ENCODE measurements around the gene CCDC177.

The CCDC177 gene

DNA sequence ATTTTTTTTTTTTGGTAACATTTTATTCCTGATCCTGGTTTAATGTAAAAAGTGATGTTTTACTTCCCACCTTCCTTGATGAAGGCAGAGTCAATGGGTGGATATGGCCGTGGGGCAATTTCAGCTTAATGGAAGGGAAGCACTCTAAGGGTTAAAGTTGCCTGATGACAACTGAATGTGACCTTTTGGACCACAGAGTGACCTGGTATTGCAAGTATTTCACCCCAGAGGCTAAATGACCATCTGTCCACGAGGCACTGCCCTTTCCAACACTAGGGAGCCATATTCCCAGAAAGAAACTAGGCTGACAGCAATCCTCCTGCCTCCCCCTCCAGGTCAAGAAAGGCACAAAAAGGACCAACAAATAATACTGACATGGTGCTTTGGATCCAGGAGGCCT lies 4.8 kb downstream of the CCDC177 start:
- no peak for DNase-seq (ENCODE audit: low read depth in 2 of 2, low spot score in 1 of 2)

DNA sequence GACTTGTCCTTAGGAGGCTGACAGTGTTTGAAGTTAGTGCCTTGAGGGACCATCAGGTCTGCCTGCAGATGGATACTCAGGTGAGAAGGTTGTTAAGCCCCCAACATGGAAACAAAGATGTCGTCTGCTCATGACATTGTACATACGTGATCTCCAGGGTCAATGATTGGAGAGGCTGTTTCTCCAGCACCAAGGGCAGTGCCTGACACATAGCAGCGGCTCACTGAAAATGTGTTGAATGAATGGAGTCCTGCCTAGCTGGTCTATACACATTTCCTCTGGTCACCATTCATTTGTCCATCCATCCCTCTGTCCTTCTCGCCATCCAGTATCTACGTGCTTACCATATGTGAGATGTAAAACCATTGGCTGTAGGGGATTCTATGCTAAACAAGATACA lies 7.1 kb downstream of the CCDC177 start:
- no peak for DNase-seq (ENCODE audit: low read depth in 2 of 2, low spot score in 1 of 2)

DNA sequence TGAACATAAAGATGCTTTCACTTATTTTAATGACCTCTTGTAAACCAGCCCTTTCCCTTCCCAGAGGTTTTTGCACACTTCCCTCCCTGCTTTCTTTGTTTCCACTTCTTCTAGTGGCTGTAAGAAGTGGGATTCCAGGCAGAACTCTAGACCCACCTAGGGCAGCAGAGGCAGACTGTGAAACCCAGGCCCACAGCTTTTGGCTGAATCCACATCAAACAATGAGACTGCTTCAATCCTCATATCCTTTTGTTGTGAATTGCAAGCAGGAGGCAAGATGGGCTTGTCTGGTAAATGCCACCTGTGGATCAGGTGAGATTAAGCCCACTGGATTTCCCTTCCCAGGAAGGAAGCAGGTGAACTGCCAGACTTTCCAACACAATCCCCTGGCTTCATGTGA lies 12.8 kb downstream of the CCDC177 start:
- DNase-seq (ENCODE audit: low read depth in 2 of 2, low spot score in 1 of 2), result no peak

DNA sequence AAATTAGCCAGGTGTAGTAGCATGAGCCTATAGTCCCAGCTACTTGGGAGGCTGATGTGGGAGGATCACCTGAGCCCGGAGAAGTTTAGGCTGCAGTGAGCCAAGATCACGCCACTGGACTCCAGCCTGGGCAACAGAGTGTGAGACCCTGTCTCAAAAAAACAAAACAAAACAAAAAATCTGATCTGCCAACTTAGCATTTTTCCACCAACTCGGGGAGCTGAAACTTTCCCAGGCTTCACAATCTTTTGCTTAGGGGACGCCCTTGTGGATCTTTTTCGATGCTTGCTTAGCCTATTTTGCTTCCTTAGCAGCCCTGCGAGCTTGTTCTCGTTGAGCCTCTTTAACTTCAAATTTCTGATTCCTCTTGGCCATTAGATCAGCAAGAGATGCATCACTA lies 13.8 kb downstream of the CCDC177 start:
- DNase-seq (ENCODE audit: low read depth in 2 of 2, low spot score in 1 of 2), result no peak

DNA sequence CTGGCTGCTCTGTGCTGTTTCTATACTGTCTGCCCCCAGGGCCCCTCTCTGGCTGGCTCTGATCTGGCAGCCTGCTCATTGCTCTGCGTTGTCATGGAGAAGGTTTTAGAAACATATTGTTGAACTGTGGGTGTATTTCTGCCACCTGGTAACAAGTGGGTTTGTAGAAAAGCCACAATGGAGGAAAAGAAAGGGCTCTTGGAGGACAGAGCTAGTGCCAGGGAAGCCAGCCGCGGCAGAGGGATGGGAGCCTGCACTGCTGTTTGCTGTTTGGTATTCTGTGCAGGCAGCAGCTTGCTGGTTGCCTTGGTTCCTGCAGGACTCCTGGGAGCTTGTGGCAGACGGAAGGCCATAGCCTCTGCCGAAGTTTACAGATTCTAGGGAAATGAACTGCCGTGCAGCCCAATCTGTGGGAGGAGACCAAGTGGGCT lies 15.1 kb downstream of the CCDC177 start:
- DNase-seq (ENCODE audit: low read depth in 2 of 2, low spot score in 1 of 2), result no peak

DNA sequence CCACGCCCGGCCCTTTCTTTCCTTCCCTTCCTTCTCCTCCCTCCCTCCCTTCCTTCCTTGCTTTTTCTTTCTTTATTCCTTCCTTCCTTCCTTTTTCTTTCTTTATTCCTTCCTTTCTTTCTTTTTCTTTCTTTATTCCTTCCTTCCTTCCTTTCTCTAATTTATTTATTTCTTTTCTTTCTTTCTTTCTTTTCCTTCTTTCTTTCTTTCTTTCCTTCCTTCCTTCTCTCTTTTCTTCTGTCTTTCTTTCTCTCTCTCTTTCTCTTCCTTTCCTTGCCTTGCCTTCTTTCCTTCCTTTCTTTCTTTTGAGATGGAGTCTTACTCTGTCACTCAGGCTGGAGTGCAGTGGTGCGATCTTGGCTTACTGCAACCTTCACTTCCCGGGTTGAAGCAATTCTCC lies 15.9 kb downstream of the CCDC177 start:
- DNase-seq (ENCODE audit: low read depth in 2 of 2, low spot score in 1 of 2), result no peak

DNA sequence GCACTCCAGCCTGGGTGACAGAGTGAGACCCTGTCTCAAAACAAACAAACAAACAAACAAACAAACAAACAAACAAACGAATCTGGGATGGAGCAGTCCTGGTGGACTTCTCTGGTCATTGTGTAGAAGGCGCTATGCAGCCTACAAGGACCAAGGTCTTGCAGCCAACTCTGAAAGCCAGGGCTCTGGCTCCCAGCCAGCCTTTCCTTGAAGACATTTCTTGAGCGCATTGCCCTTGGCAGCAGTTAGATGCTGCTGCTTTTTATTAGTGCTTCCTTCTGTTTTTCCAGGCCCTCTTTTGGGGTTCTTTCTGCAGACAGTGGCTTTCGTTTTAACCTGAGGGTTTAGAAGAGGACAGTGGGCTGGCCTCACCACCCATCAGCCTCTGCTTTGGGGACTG lies 20.2 kb downstream of the CCDC177 start:
- no peak for DNase-seq (ENCODE audit: low read depth in 2 of 2, low spot score in 1 of 2)

DNA sequence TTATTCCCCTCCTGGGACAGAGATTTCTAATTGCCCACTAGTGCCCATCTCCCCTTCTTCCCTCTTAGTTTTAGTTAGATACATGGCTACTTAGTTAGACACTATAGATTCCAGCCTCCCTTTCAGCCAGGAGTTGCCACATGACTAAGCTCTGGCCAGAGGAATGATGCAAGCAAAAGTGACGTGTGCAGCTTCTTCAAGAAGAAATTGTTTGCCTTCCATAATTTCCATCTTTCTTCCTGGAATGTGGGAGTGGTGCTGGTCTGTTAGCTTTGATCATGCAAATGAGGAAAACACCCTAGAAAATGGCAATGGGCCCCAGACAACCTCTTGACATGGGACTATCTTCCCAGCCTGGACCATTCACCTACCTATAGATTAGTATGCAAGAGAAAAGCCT lies 21.4 kb downstream of the CCDC177 start:
- no peak for DNase-seq (ENCODE audit: low read depth in 2 of 2, low spot score in 1 of 2)

DNA sequence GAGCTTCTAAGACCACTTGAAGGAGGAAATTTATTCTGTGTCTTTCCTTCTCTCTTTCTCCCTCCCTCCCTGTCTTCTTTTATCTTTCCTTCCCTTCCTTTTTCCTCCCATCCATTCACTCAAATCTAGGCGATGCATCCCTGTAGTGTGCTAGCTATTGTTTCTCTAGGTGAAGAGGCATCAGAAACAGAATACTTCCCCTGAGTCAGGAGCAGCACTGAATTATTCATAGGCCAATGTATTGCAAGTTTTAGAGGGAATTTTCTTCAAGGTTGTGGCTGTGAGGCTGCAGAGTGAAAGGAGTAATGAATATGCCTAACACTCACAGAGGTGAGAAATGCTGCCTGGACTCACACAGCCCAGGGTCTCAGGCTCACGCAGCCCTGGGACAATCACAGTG lies 23.2 kb downstream of the CCDC177 start:
- no peak for DNase-seq (ENCODE audit: low read depth in 2 of 2, low spot score in 1 of 2)

DNA sequence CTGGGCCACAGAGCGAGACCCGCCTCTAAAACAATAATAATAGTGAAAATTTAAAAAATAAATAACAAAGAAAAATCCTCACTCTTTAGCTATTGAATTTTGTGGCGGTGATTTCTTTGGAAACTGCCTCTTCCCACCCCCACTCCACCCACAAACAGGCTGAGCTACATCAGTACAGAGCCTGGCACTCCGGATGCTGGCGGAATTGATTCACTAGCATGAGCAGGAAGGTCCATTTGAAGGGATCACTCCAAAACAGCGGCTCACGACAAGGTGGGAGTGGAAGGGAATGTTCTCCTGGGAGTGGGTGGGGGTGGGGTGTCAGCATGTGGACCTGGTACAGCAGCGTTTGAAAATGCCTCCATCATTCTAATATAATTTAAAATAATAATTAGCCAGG lies 26.1 kb downstream of the CCDC177 start:
- DNase-seq (ENCODE audit: low read depth in 2 of 2, low spot score in 1 of 2), result no peak

DNA sequence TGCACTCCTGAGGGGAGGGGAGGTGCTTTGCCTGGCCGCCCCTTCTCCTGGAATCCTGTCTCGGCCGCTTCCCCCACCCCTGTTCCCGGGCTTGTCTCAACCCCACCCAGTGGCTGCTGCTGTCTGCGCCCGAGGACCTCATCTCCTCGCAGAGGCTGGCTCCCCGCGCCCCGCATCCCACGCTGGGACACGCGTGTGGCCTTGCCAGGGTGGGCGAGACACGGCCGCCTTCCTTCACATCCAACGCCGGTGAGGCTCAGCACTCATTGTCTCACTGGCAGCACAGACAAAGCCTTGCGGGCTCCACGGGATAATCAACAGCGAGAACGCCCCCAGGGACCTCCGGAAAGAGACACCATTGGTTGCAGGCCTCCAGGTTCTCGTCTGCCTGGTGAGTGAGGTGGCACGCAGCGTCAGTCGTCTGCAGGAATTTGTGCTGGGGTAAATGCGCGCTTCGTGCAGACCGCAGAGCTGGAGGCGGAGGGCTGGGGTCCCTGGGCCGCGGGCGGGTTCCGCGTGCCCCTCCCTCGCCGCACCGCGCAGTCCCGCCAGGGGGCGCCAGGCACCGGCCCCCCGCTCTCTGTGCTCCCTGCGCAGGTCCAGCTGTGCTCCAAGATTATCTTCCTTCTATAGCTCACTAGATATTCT lies 26.8 kb downstream of the CCDC177 start:
- no peak for DNase-seq (ENCODE audit: low read depth in 2 of 2, low spot score in 1 of 2)

DNA sequence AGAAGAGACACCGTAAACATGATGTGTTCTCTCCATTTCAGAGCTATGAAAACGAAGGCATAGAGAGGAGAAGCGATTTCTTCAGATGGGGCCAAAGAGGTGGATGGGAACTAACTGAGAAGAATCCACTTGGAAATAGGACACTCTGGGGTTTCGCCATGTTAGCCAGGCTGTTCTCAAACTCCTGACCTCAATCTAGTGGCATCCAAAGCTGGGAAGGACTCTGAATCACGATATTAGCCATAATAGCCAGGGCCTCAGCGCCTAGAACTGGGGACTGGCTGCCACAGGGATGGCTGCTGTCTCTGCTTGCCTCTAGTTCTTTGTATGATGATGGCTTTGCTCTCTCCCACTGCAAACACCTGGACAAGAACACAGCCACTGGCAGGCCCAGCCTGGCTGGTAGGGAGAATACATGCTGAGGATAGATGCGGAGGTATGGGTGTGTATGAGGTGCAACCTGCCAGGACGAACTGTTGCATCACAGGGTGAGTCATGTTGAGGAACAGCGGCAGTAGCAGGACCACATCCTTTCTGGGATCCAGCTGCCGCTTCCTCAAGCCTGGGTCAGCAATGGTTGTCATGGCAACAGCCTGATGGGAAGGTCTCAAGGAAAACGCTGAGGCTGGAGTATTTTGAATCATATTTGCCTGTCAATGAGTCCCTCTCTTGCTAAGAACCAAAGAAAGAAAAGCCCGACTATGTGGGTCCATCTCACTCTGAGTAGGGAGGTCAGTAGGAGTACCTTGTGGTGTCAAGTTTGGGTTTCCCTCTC lies 31.1 kb downstream of the CCDC177 start:
- no peak for DNase-seq (ENCODE audit: low read depth in 2 of 2, low spot score in 1 of 2)

DNA sequence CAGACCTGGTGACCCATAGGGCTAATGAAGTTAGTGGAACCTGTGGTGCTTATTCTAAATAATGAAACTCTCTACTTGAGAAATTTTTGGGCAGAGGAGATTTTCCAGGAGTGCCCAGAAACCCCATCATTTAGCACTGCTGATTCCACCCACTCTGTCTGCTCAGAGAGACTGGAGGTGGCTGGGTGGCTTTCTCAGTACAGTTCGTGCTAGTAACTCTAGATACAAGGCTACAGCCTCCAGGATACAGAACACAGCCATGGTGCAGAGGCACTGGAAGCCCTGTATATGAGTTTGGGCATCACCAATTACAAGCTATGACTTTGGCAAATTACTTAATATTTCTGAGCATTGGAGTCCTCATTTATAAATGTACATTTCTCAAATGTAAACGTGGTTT lies 32.4 kb downstream of the CCDC177 start:
- DNase-seq (ENCODE audit: low read depth in 2 of 2, low spot score in 1 of 2), result no peak

DNA sequence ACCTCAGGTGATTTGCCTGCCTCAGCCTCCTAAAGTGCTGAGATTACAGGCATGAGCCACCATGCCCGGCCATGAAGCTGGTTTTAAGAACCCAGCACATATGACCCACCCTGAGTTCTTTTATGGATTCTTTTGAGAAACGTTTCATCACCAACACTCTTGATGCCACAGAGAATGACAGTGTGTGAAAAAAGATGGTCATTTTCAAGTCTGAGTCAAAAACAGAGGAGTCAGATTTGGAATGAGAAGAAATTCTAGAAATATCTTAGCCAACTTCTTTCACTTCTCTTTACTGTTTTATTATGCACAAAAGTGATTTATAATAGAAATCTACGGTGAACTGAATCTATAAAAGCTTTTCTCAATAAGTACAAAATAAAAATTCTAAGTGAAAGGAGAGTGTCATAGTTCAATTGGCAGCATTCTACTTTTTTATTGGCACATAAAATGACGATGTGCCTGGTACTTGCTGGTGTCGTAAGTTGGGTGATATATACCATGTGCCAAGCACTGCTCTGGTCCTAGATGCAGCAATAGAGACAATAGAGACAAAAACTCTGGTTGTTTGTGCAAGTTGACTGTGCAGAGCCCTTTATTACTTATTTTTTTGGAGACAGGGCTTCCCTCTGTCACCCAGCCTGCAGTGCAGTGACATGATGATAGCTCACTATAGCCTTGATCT lies 33.9 kb downstream of the CCDC177 start:
- no peak for DNase-seq (ENCODE audit: low read depth in 2 of 2, low spot score in 1 of 2)

DNA sequence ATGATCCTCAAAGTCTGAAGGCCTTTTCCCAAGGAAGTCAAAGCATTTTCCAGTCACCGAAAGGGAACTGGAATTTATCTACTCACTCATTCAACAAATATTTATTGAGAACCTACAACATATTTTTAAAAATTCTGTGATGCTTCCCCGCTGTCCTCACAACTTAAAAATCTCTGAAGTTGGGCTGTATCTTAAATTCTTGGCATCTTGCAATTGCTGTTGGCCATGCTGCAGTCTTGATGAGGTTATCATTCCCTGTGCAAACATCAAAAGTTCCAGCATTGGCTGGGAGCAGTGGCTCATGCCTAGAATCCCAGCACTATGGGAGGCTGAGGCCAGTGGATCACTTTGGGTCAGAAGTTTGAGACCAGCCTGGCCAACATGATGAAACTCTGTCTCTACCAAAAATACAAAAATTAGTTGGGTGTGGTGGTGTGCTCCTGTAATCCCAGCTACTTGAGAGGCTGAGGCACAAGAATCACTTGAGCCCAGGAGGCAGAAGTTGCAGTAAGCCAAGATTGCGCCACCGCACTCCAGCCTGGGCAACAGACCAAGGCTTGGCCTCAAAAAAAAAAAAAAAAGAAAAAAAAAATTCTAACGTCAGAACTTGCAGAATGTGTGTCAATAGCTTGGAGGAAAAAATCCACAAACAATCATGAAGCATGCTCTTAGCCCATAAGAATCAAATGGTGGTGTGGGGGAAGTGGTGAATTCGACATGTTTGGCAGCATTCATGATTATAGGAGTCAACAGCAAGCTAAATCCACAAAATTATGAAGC lies 34.9 kb downstream of the CCDC177 start:
- no peak for DNase-seq (ENCODE audit: low read depth in 2 of 2, low spot score in 1 of 2)

DNA sequence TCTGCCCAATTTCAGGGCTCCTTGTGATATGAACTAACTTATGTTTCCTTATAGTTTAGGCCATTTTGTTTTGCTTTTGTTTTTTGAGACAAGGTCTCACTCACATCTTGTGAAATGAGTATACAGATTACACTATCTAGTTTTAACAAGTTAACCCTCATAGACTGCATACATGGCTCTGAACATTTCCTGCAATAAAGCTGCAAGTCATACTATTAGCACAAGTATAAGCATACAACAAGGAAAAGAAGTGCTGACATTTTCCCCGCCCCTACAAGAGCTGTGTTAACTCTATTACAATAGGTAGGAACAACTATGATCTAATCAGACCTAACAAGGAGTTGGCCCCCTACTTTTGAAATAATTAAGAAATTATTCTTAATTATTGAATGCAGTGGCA lies 35.9 kb downstream of the CCDC177 start:
- no peak for DNase-seq (ENCODE audit: low read depth in 2 of 2, low spot score in 1 of 2)

DNA sequence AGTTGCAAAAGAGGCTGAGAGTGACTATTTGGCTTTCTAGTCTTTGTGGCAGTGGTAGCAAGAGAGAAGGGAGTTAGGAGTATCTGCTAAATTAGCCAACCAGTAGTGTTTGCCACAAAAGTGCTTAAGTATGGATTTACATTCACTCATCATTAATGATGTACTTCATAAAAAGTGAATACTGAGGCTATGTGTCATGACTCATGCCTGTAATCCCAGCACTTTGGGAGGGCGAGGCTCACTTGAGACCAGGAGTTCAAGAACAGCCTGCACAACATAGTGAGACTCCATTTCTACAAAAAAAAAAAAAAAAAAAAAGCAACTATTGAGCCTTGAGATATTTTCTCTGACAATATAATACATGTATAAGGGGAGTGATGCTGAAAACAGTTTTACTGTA lies 36.8 kb downstream of the CCDC177 start:
- DNase-seq (ENCODE audit: low read depth in 2 of 2, low spot score in 1 of 2), result no peak

DNA sequence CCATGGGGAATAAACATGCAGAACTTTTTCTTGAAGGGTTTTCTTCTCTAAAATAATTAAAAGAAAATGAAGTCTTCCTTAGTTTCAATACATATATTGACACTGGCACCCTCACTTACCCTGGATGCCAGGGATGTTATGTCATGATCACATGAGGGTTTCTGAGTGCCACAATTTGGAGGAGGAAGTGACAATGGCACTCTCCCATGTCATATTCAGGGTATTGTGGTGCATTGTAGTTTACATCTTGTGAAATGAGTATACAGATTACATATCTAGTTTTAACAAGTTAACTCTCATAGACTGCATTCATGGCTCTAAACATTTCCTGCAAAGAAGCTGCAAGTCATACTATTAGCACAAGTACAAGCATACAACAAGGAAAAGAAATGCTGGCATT lies 37.7 kb downstream of the CCDC177 start:
- no peak for DNase-seq (ENCODE audit: low read depth in 2 of 2, low spot score in 1 of 2)

DNA sequence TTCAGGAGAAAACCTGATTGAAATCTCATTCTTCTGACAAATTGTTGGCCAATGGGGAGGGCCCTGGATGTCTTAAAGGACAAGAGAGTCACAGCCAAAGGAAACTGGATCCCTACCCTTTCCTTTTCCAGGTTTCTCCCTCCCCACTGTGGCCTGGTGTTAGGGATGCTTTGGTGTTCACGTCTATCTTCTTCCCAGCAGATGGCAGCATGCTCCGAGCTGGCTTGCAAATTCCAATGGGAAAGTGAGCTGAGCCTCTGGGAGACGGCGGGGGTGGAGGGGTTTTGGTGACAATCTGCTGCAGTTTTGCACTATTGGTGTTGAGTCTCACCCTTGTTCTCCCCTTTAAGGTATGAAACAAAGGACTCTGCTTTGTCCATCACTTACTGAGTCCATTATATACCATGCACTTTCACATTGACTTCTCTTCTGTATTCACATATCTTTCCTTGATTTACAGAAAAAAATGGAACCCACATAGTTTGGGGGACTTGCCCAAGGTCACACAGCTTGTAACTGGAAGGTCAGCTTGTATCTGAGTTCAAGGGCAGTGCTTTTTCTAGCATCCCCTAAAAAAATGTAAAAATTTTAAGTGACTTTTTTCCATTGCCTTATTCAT lies 39.3 kb downstream of the CCDC177 start:
- no peak for DNase-seq (ENCODE audit: low read depth in 2 of 2, low spot score in 1 of 2)

DNA sequence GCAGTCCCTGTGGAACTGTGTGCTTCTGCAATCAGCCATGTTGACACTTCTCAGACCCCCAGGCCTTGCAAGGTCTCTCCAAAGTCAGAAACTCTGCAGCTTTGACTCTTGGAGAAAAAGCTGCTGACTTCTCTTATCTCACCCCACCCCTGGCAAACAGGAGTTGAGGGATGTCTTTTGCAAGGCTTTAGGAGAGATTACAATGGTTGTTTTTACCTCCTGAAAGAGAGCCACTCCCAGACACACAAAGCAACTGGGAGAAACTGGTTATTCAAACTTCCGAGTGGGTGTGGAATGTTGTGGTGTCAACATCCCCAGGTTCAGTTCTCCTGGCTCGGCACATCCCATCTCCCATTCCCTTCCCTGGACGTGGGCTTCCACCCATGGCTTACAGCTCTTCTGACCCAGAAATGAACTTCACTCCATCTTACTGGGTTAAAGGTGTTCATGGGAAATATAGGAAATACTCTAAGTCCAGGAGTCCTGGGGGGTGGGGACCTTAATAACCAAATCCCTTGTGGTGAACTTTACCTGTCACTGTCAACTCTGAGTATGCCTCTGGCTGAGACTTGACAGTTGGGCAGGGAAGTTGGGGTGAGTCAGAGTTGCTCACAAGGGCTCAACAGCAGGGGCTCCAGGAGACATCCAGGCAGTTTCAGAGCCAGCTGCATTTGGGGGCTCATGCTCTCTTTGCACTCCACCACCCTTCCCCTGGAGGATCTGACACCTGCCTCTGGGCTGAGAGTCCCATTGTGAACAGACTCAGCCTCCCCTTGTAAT lies 41.9 kb downstream of the CCDC177 start:
- DNase-seq (ENCODE audit: low read depth in 2 of 2, low spot score in 1 of 2), result no peak
